Trophoblast cell (in vitro differentiated cells and primary cell): Measurements from ENCODE around the gene PUS3.
"Not testable (repeated sequence)": the region's sequence is repeated elsewhere in the genome, so short reads cannot be mapped to it uniquely, and the experiment has no call there.

Experiments used
- DNase-seq, 2 donors: peaks; one replicate each; pipeline ENCODE4 v3.0.0-alpha.2; 2016
- H2AFZ ChIP-seq: 2 replicates; pipeline ENCODE4 v1.6.1; 2013; ENCODE audit warnings: low read length, moderate library complexity, mild to moderate bottlenecking; ENCODE audit not compliant: insufficient read depth, poor library complexity
- H2AK5ac ChIP-seq: 2 replicates; pipeline ENCODE4 v1.6.1; 2013; ENCODE audit warnings: mild to moderate bottlenecking, low read length
- H2BK120ac ChIP-seq: 2 replicates; pipeline ENCODE4 v1.6.1; 2013; ENCODE audit warnings: low read length, mild to moderate bottlenecking, moderate library complexity; ENCODE audit not compliant: insufficient read depth, poor library complexity
- H2BK12ac ChIP-seq: 2 replicates; pipeline ENCODE4 v1.6.1; 2013; ENCODE audit warnings: mild to moderate bottlenecking, low read length, moderate library complexity
- H2BK5ac ChIP-seq: 2 replicates; pipeline ENCODE4 v1.6.1; 2013; ENCODE audit warnings: low read length, low read depth, moderate library complexity, mild to moderate bottlenecking; ENCODE audit not compliant: poor library complexity
- H3K14ac ChIP-seq: 2 replicates; pipeline ENCODE4 v1.6.1; 2013; ENCODE audit warnings: mild to moderate bottlenecking, low read length
- H3K18ac ChIP-seq: 2 replicates; pipeline ENCODE4 v1.6.1; 2013; ENCODE audit warnings: mild to moderate bottlenecking, low read length
- H3K23ac ChIP-seq: 2 replicates; pipeline ENCODE4 v1.6.1; 2013; ENCODE audit warnings: low read length
- H3K27ac ChIP-seq: 2 replicates; pipeline ENCODE4 v1.5.1; 2013; ENCODE audit warnings: low read depth, mild to moderate bottlenecking, inconsistent platforms, low read length, moderate library complexity
- H3K27me3 ChIP-seq: 2 replicates; pipeline ENCODE4 v1.6.1; 2013; ENCODE audit warnings: inconsistent platforms, mild to moderate bottlenecking, low read length, moderate library complexity; ENCODE audit not compliant: insufficient read depth
- H3K36me3 ChIP-seq, 2 experiments: 1 replicate in 1 of 2; 2 replicates in 1 of 2; pipeline ENCODE4 v1.6.1; 2013; ENCODE audit warnings: low read length in 2 of 2, mild to moderate bottlenecking in 2 of 2, moderate library complexity in 1 of 2; ENCODE audit not compliant: insufficient read depth in 2 of 2, control insufficient read depth in 1 of 2
- H3K4ac ChIP-seq: 2 replicates; pipeline ENCODE4 v1.6.1; 2013; ENCODE audit warnings: low read depth, mild to moderate bottlenecking, low read length, moderate library complexity
- H3K4me1 ChIP-seq, 2 experiments: 1 replicate in 1 of 2; 2 replicates in 1 of 2; pipeline ENCODE4 v1.6.1; 2013; ENCODE audit warnings: low read length in 2 of 2, mild to moderate bottlenecking in 2 of 2, moderate library complexity in 1 of 2; ENCODE audit not compliant: insufficient read depth in 2 of 2, control insufficient read depth in 1 of 2
- H3K4me2 ChIP-seq: 2 replicates; pipeline ENCODE4 v1.6.1; 2013; ENCODE audit warnings: inconsistent platforms, mild to moderate bottlenecking, low read length, moderate library complexity
- H3K4me3 ChIP-seq: 2 replicates; pipeline ENCODE4 v1.5.1; 2013; ENCODE audit warnings: mild to moderate bottlenecking, low read depth, low read length, inconsistent platforms
- H3K79me1 ChIP-seq: one replicate; pipeline ENCODE4 v1.6.1; 2013; ENCODE audit warnings: low read length
- H3K79me2 ChIP-seq: 2 replicates; pipeline ENCODE4 v1.6.1; 2013; ENCODE audit warnings: low read length, mild to moderate bottlenecking; ENCODE audit not compliant: control insufficient read depth, insufficient read depth, poor library complexity
- H3K9ac ChIP-seq: 2 replicates; pipeline ENCODE4 v1.6.1; 2013; ENCODE audit warnings: mild to moderate bottlenecking, low read length
- H3K9me3 ChIP-seq: 2 replicates; pipeline ENCODE4 v1.6.1; 2013; ENCODE audit warnings: low read depth, mild to moderate bottlenecking, control low read depth, inconsistent platforms, low read length; ENCODE audit not compliant: insufficient read depth
- H4K12ac ChIP-seq: 2 replicates; pipeline ENCODE4 v1.6.1; 2013; ENCODE audit warnings: low read depth, mild to moderate bottlenecking, low read length, moderate library complexity
- H4K8ac ChIP-seq: 2 replicates; pipeline ENCODE4 v1.6.1; 2013; ENCODE audit warnings: low read depth, mild to moderate bottlenecking, low read length, moderate library complexity
- H4K91ac ChIP-seq: one replicate; pipeline ENCODE4 v1.6.1; 2013; ENCODE audit warnings: low read depth, mild to moderate bottlenecking, low read length, moderate library complexity
- WGBS: extraction: QIAGEN DNeasy Blood & Tissue Kit; methylation state at CpG from one replicate; pipeline ENCODE4 v1.1.7; 2013; ENCODE audit warnings: missing lambda C conversion rate; ENCODE audit not compliant: insufficient read length, insufficient coverage; ENCODE audit errors: extremely low coverage; 5-methylcytosine and 5-hydroxymethylcytosine counted together

PUS3 gene

GRCh38 chr11:125865354-125865753 lies 37.7 kb downstream of the PUS3 start:
- H3K4me1 ChIP-seq, DNase-seq, H3K14ac ChIP-seq, H2AFZ ChIP-seq, H2BK120ac ChIP-seq, H4K91ac ChIP-seq, H3K4ac ChIP-seq, H3K9me3 ChIP-seq, H2BK12ac ChIP-seq, H3K27me3 ChIP-seq, H3K36me3 ChIP-seq, H3K4me3 ChIP-seq, H3K79me1 ChIP-seq, H3K18ac ChIP-seq, H3K79me2 ChIP-seq, H2BK5ac ChIP-seq, H3K23ac ChIP-seq, H4K12ac ChIP-seq, H4K8ac ChIP-seq, H3K4me2 ChIP-seq, H3K27ac ChIP-seq, H2AK5ac ChIP-seq, H3K9ac ChIP-seq: not testable (repeated sequence)
- no CpG with 5 or more reads among the region's 4 CpGs for WGBS

GRCh38 chr11:125862786-125863185 lies 40.2 kb downstream of the PUS3 start:
- not testable (repeated sequence) for H4K8ac ChIP-seq, H2BK5ac ChIP-seq, H2AFZ ChIP-seq, H2BK120ac ChIP-seq, H3K27me3 ChIP-seq, H3K36me3 ChIP-seq, H3K9ac ChIP-seq, H2BK12ac ChIP-seq, H3K14ac ChIP-seq, H3K4me1 ChIP-seq, H3K4me2 ChIP-seq, DNase-seq, H3K18ac ChIP-seq, H3K79me2 ChIP-seq, H3K23ac ChIP-seq, H3K27ac ChIP-seq, H4K12ac ChIP-seq, H3K4ac ChIP-seq, H4K91ac ChIP-seq, H3K79me1 ChIP-seq, H3K4me3 ChIP-seq, H3K9me3 ChIP-seq, H2AK5ac ChIP-seq
- WGBS = no CpG with 5 or more reads among the region's 33 CpGs

DNA sequence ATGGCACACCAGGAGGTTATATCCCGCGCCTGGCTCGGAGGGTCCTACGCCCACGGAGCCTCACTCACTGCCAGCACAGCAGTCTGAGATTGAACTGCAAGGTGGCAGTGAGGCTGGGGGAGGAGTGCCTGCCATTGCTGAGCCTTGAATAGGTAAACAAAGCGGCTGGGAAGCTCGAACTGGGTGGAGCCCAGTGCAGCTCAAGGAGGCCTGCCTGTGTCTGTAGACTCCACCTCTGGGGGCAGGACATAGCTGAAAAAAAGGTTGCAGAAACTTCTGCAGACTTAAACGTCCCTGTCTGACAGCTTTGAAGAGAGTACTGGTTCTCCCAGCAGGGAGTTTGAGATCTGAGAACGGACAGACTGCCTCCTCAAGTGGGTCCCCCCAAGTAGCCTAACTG lies 45.3 kb downstream of the PUS3 start:
- not testable (repeated sequence) for H3K79me1 ChIP-seq, H3K23ac ChIP-seq, H4K12ac ChIP-seq, H3K36me3 ChIP-seq, DNase-seq, H2BK120ac ChIP-seq, H3K4me1 ChIP-seq, H3K14ac ChIP-seq, H4K91ac ChIP-seq, H3K18ac ChIP-seq, H3K4me3 ChIP-seq, H3K4ac ChIP-seq, H3K27me3 ChIP-seq, H2BK12ac ChIP-seq, H4K8ac ChIP-seq, H2AK5ac ChIP-seq, H3K9ac ChIP-seq, H3K4me2 ChIP-seq, H3K9me3 ChIP-seq, H3K79me2 ChIP-seq, H2BK5ac ChIP-seq, H3K27ac ChIP-seq, H2AFZ ChIP-seq
- WGBS = no CpG with 5 or more reads among the region's 9 CpGs

DNA sequence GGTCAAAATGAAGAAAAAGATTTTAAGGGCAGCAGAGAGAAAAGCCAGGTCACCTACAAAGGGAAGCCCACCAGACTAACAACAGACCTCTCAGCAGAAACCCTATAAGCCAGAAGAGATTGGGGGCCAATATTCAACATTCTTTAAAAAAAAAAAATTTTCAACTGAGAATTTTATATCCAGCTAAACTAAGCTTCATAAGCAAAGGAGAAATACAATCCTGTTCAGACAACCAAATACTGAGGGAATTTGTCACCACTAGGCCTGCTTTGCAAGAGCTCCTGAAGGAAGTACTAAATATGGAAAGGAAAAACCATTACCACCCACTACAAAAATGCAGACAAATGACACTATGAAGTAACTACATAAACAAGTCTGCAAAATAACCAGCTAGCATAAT lies 56.8 kb downstream of the PUS3 start:
- Histone ChIP-seq H3K4me3 (no peak overlapping the region), H2AK5ac (no peak overlapping the region), H3K27me3 (no peaks in the 10 kb centered on the region), H3K23ac (no peak overlapping the region), H2BK120ac (no peak overlapping the region), H3K79me2 (no peaks in the 10 kb centered on the region), H4K8ac (no peak overlapping the region), H3K36me3 (no peaks in the 10 kb centered on the region), H3K4me2 (no peak overlapping the region), H3K4me1 (no peaks in the 10 kb centered on the region), H3K9ac (no peak overlapping the region), H3K27ac (no peak overlapping the region), H2BK5ac (no peak overlapping the region), H2BK12ac (no peak overlapping the region), H4K91ac (no peak overlapping the region), H2AFZ (no peak overlapping the region), H3K79me1 (no peaks in the 10 kb centered on the region), H3K14ac (no peak overlapping the region), H4K12ac (no peak overlapping the region), H3K9me3 (peaks cover 5% of the 10 kb centered on the region), H3K4ac (no peak overlapping the region), H3K18ac (no peak overlapping the region)
- DNase-seq = no peak
